ENCODE results near the gene CCDC146.
"Not testable (repeated sequence)": the region's sequence is repeated elsewhere in the genome, so short reads cannot be mapped to it uniquely, and the experiment has no call there.

CCDC146 gene

DNA sequence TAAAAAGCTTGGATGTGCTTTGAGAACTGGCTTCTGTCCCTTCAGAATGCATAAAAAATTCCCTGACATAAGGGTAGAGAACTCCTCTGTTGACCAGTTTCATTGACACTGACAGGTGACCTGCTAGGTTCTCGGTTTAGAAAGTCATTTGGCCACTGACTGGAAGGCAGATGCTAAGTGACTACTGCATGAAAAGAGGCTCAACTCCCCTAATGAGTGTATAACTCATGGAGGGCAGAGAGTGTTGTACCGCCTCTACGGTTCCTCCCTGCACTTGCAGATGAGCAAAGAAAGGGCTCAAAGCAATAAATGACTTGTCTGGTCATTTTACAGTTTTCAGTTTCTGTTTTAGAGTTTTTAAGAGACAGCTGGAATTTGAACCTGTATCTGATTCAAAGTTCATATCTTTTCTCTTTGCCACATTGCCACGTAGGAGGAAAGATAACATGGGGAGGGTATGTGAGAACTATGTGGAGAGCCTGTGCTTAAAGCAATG, 80.1 kb downstream of the CCDC146 start:
- no peak for FAIRE-seq

DNA sequence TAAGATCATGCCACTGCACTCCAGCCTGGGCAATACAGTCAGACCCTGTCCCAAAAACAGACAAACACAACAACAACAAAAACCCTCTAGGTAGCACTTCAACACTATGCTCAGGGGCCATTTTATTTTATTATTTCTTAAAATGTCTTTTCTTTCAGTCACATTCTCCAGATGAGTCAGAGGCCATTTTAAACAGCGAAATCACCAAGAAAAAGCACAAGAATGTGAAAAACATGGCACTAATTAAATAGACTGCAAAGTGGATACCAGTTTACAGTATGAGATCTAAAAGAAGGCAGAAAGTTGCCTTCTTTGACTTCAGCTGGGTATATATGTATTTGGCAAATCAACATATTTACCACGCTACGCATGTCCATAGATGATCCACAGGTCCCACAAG, 83.3 kb downstream of the CCDC146 start:
- no peak for FAIRE-seq

DNA sequence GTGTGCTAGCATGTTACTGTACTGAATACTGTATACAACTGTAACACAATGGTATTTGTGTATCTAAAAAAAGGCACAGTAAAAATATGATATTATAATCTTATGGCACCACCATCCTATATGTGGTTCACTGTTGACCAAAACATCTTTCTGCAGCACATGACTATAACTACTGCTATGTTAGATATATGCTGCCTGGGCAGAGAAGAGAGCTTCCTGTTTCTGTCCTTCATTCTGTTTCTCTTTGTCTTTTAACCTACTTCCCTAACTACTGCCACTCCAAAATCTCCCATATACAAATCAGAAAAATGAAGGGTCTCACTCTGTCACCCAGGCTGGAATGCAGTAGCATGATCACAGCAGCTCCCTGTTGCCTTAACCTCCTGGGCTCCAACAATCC, 86.0 kb downstream of the CCDC146 start:
- FAIRE-seq, result no peak

DNA sequence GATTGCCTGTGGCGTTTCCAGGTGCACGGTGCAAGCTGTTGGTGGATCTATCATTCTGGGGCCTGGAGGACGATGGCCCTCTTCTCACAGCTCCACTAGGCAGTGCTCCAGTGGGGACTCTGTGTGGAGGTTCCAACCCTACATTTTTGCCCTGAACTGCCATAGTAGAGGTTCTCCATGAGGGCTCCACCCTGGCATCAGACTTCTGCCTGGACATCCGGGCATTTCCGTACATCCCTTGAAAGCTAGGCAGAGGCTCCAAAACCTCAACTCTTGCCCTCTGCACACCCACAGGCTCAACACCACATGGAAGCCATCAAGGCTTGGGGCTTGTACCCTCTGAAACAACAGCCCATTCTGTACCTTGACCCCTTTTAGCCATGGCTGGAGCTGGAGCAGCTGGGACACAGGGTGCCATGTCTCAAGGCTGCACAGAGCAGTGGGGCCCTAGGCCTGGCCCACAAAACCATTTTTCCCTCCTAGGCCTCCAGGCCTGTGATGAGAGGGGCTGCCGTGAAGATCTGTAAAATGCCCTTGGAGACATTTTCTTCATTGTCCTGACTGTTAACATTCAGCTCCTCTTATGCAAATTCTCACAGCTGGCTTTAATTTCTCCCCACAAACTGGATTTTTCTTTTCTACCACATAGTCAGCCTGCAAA, 87.2 kb downstream of the CCDC146 start:
- FAIRE-seq, result no peak

DNA sequence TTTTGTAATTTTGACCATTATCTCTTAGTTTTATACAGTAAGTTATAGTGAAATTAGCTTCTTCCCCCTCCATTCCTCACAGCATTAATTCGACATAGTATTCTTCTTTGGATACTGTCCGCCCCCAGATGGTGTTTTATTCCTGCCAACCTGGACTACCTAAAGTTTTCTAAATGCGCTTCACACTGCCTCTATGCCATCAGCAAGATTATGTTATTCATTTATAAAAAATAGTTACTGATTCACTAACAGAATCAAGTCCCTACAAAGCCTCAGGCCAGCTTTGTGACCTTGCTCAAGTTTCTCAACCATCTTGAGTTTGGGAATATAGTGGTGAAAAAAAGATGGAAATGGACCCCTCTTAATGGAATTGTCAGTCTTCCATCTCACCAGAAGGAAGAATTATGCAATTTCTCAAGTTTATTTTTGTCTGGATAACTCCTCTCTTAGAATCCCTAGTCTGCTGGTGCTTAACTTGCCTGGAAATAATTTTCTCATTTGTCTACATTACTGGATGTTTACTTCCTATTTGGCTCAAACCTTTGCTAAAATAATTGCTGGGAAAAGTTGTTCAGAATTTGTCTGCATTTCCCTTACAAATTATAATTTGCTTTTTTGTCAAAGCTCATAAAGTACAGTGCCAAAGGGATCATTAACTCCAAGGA, 93.9 kb downstream of the CCDC146 start:
- no peak for FAIRE-seq

DNA sequence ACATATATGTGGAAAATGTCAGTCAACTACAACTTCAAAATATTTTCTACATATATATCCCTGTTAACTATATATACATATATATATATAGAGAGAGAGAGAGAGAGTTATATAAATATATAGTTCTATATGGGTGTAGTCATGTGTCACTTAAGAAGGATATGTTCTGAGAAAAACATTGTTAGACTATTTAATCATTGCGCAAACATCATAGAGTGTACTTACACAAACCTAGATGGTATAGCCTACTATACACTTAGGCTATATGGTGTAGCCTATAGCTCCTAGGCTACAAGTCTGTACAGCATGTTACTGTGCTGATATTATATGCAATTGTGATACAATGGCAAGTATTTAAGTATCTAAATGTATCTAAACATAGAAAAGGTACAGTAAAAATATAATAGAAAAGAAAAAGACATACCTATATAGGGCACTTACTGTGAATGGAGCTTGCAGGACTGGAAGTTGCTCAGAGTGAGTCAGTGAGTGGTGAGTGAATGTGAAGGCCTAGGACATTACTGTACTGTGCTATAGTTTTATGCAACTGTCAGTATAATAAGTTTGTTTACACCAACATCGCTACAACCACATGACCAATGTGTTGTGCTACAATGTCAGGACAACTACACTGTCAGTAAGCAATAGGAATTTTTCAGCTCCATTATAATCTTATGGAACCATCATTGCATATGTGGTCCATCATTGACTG, 95.2 kb downstream of the CCDC146 start:
- FAIRE-seq, result no peak

DNA sequence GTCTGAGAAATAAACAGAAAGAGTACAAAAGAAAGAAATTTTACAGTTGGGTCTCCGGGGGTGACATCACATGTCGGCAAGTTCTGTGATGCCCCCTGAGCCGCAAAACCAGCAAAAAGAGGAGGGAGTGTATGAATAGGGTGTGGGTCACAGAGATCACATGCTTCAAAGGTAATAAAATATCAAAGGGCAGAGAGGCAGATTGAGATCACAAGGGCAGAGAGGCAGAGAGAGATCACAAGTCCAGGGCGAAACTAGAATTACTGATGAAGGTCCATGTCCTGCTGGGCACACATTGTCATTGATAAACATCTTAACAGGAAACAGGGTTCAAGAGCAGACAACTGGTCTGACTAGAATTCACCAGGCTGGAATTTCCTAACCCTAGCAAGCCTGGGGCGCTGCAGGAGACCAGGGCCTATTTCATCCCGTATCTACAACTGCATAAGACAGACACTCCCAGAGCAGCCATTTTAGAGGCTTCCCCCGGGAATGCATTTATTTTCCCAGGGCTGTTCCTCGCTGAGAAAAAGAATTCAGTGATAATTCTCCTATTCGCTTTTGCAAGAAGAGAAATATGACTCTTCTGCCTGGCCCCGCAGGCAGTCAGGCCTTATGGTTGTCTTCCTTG, 97.4 kb downstream of the CCDC146 start:
- FAIRE-seq, result not testable (repeated sequence)

DNA sequence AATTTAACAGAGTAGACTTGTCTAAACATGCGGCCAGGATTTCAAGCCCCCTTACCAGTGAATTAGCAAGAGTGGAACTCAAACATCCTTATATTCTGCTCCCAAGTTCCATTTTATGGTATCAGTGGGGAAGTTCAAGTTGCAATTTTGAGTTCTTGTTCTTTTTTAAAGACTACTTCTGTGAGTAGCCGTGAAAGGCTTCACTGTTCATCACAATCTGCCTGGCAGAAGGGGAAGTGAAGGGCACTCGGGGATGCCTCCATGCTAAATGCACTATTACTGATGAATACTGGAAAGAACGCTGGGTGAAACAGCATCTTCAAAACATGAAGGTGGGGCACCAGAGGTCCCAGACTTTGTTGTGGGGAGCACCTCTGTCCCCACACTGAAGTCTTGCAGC, 99.7 kb downstream of the CCDC146 start:
- no peak for FAIRE-seq

DNA sequence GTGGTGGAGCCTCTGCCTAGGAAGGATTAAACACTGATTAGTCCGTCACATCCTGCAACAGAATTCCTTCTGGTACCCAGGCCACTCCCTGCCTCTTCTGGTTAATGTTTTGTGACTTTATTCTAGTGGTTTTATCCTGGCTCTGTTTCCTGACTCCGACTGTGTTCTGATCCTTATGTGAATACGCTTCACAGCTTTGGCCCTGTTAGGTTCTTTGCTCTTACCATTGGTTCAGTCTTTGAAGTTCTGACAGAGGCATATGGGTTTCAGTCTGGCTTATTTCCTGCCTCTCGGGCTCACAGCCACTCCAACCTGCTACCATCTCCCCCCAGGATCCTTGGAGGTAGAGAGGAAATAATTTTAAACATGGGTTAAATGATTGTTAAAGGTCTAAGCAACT, 100.4 kb downstream of the CCDC146 start:
- FAIRE-seq, result no peak

DNA sequence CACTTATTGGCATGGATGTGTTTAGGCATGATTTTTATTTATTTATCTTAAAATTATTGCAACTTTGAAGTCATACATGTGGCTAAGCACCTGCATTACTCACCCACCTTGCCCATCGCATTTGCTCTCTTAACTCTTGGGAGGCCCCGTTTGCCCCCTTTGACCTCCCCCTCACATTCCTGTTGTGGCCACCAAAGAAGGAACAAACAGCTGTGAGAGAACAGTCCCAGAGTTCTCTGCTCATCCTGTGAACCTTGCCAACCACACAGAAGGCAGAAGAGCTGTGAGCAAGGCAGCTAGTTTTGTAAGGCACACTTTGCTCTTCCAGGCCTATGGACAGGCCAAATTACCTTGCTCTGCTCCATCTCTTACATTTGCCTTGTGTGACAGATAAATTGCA, 100.8 kb downstream of the CCDC146 start:
- no peak for FAIRE-seq

DNA sequence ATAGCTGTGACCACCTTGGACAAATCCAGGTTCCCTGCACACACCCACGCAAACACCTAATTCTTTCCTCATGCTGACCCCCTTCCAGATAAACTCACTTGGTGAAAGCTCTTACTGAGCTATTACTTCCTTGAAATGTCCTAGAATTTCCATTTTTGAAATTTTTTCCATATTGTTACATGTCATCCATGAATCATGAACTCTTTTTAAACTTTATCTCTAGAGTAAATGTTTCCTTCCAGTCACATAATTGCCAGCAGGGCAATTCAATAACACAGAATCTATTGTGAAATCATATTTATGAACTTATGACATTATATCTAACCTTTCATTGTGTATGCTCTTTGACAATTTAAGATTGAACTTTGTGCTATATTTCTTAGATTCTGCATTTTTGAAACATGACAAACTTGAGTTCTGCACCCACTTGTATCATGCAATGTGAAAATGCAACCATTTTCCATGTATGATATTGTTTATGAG, 104.0 kb downstream of the CCDC146 start:
- FAIRE-seq, result no peak

DNA sequence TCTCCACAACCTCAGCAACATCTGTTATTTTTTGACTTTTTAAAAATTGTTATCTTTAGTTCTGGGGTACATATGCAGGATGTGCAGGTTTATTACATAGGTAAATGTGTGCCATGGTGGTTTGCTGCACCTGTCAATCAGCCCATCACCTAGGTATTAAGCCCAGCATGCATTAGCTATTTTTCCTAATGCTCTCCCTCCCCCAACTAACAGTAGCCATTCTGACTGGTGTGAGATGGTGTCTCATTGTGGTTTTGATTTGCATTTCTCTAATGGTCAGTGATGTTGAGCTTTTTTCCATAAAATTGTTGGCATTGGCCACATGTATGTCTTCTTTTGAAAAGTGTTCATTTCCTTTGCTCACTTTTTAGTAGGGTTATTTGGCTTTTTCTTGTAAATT, 106.4 kb downstream of the CCDC146 start:
- not testable (repeated sequence) for FAIRE-seq

DNA sequence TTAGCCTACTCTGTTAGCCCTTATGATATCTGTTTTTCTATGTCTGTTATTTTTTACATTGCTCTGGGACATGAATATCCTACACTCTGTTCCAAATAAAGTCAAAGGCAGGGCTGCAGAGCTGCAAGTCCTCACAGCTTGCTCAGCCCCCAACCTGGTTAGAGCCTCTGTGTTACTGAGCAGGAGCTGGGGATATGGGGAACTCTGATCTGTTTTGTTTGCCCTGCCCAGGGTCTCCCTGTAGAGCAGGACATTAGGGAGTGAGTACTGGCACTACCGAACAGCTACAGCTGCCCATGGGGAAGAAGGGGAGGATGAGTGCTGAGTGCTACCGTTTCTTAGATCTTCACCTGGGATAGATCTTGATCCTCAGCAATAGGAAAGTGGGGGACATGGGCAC, 110.1 kb downstream of the CCDC146 start:
- no peak for FAIRE-seq

DNA sequence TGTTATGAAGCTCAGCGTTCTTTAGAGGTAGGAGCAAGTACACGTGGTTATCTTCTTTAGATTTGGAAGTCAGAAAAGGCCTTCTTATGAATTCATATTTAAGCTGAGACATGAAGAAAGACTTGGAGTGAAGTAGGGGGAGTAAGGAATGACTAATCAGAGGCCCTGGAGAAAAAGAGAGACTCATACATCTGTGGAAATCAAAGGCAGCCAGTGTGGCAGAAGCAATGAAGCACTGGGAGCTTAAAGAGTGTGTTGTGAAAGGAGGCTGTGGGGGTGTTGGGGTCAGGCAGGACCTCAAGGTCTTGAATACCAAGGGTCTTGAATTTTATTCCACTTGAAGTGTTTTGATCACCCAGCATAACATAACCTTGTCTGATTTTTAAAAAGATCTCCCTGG, 112.9 kb downstream of the CCDC146 start:
- no peak for FAIRE-seq

DNA sequence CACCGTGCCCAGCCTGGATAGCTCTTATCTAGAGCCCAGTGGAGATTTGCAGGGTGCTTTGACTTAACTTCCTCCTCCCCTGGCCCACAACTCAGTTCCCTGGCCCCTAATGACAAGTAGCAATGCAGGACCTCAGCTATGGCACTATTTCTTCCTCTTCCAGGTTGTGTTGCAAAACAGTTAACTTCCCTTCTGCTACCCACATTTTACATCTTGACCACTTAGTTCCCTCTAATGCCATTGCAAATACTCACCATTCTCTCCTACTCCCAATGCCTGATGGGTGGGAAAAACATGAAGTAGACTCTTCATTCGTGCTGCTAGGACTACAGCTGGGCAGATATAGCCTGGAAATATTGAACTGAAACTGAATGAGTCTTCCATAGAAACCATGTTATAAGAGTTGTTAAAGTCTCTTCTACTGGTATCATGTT, 116.3 kb downstream of the CCDC146 start:
- no peak for FAIRE-seq

DNA sequence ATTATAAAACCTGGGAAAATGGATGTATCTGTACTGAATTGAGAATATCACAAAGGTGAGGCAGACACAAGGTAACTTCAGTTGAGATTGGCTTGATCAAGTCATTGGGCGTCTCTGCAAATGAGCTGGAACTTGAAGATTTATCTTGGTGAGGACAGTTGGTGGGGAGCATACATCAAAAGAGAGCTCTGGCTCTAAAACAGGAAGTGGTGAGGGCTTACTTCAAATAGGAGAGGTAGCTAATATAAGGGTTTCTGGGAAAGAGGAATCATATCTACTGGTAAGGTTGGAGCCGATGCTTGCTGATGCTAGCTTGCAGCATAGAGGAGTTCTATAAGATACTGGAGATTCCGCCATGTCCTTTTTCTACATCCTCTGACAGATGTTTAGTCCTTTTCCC, 117.1 kb downstream of the CCDC146 start:
- no peak for FAIRE-seq

DNA sequence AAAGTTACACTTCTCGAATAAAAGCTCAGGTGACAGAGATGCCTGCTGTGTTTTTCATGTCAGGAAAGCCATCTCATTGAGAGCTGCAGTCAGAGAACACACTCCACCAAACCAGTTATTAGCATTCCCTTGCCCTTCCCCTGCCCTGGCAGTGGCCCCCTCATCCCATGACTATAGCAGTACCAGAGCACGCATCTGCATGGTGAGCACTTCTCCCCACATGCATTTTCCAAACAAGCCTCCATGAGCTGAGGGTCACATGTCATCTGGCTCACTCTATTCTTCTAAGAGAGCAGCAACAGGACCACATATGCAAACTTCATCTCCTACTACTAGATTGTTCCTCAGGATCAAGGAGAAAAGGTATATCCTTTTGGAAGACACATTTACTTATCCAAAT, 119.7 kb downstream of the CCDC146 start:
- no peak for FAIRE-seq

DNA sequence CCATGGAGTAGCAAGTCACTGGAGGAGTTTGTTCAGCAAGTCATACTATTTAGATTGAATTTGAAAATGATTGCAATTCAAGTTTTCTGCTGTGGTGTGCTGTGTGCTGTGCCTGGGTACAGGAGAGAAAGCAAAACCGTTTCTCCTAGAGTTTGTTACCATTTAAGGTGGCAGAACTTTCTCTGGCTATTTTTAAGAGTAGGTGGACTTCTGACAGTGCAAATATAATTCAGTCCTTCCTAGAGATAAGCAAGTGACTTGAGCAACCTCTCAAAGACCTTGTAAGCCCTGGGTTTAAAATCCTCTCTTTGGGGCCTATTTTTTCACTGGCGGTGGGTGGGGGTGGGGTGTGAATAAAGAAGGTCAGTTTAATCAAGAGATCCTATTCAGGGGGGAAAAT, 120.1 kb downstream of the CCDC146 start:
- no peak for FAIRE-seq

DNA sequence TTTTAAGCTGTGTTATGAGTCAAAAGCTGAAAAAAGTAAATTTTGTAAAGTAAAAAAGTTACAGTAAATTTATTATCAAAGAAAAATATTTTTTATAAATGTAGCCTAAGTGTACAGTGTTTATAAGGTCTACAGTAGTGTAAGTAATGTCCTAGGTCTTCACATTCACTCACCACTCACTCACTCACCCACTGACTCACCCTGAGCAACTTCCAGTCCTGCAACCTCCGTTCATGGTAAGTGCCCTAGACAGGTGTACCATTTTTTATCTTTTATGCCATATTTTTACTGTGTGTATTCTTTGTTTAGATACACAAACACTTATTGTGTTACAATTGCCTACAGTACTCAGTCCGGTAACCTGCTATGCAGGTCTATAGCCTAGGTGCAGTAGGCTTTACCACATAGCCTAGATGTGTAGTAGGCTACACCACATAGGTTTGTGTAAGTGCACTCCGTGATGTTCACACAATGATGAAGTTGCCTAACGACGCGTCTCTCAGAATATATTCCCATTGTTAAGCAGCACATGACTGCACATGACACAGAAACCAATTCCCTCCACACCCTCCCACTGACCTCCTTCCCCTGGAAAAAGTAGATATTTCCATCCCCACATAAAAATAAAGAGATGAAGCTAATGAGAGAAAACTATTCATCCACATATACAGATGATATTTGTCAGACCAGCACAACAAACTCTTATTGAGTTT, 122.0 kb downstream of the CCDC146 start:
- FAIRE-seq, result no peak

DNA sequence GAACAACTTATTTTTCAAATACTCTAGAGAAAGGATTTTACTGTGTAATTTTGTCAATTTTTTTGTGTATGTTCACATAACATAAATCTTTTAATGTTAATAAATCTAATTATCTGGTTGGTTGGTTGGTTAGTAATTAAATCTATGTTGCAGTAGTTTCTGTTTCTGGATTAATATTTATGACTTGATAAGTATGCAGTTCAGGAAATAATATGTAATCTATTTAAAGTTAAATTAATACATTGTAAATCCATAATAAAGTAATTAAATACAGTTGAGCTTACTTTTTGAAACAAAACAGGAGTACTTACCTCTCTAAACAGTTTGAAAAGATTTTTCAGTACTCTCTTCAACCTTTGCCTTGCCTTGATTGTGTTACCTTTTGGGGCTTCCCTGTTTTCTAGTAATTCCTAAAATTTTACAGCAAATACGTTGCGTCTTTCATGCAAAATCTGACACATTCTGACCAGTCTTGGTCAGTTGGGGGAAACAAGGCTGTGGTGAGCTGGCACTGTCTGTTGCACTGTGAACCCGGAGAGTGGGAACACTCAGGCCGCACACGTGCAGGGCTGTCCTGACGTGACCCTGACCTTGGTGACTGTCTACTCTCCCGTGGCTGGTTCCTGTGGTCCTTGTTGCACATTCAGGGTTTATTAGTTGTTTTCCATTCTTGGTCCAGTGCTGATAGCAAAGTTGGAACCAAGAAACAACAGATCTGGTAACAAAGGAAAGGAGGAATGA, 122.8 kb downstream of the CCDC146 start:
- peak; percentile 15 for FAIRE-seq

DNA sequence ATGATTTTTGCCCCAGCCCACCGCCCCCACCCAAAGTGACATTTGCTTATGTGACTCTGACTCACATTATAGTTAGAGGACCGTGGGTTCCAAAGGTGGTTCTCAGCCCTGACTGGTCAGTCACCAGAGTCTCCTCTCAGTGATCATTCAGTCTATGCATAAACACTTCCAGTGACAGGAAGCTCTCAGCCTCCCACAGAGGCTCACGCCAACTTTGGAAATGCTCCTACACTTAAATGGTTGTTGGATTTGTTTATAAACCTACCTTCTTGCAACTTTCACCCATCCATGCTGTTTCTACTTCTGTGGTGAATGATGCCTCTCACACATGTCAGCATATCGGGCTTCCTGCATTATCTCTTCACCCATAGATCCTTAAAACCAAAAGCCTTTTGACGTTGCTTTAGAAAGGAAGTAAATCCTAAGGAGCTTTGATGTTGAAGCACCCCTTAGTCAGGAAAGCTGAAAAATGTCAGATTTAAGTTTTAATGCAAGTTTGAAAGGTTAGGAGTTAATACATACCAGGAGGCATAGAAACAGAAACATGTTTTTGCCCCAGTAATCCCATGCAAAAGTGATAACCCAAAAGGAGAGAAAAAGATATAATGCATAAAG, 123.7 kb downstream of the CCDC146 start:
- no peak for FAIRE-seq
